Psoas muscle (tissue), 8 donors: Measurements from ENCODE around the gene KCNF1. TPM values are rescaled to one million over a fixed set of nuclear protein-coding genes. Genes with fewer than 3 reads are reported as not detected.

Experiments
- ATAC-seq, 4 donors: fragments of 200-7000 bp; cut with Tn5 transposase; one replicate each; pipeline ENCODE4 v1.9.1; 2020; ENCODE audit warnings: moderate library complexity in 3 of 4, mild to moderate bottlenecking in 2 of 4
- DNase-seq, 2 donors: peaks; one replicate each; pipeline ENCODE4 v3.0.0-alpha.2; 2020
- H3K27ac ChIP-seq: fragments of 200-600 bp; one replicate; pipeline ENCODE4 v1.8.0; 2022
- H3K27me3 ChIP-seq, 3 donors: fragments of 200-600 bp in 1 of 3; one replicate each; pipeline versions ENCODE4 v1.6.1 to v1.8.0; 2013 to 2022; ENCODE audit warnings: low read length in 2 of 3, mild to moderate bottlenecking in 2 of 3, moderate library complexity in 1 of 3; ENCODE audit not compliant: insufficient read depth in 3 of 3
- H3K36me3 ChIP-seq, 2 donors: fragments of 200-600 bp in 1 of 2; one replicate each; pipeline versions ENCODE4 v1.6.1 to v1.8.0; 2013 to 2022; ENCODE audit warnings: low read depth in 1 of 2, mild to moderate bottlenecking in 1 of 2, moderate library complexity in 1 of 2; ENCODE audit not compliant: insufficient read depth in 1 of 2
- H3K4me1 ChIP-seq: fragments of 200-600 bp; one replicate; pipeline ENCODE4 v1.8.0; 2022
- H3K4me3 ChIP-seq: fragments of 200-600 bp; one replicate; pipeline ENCODE4 v1.8.0; 2022; ENCODE audit warnings: mild to moderate bottlenecking
- H3K9me3 ChIP-seq: fragments of 200-600 bp; one replicate; pipeline ENCODE4 v1.8.0; 2022
- CTCF ChIP-seq: fragments of 200-600 bp; IDR thresholded peaks from one replicate; pipeline ENCODE4 v1.8.0; 2022; ENCODE audit warnings: antibody characterized with exemption
- WGBS, 3 donors: extraction: QIAGEN DNeasy Blood & Tissue Kit; methylation state at CpG; one replicate each; pipeline versions ENCODE4 v1.1.6 to v1.1.7; 2013; 5-methylcytosine and 5-hydroxymethylcytosine counted together
- intact Hi-C, 2 donors: fragments of 100-400 bp; cut with DNase I; formaldehyde crosslinking; loops; one replicate each; pipeline versions ENCODE4 v1.11.0 to v1.14.2; 2022
- polyA plus RNA-seq, 3 donors: library from polyadenylated mRNA; stranded (reverse); fragments of 200-250 nt; gene quantifications; one replicate each; pipeline ENCODE4 v1.2.3, GENCODE V29; 2013
- total RNA-seq, 4 donors: library from RNA; stranded (reverse); fragmentation: NEBNext Ultra II Directional in 2 of 4; extraction: Animal tissue kit (Norgen Biotek cat#: 25700) in 2 of 4; gene quantifications; one replicate each; pipeline versions ENCODE4 v1.2.1 to v1.2.4, GENCODE V29; 2021 to 2023
- donor health status: healthy with polysubstance abuse.
- donor health status: DM: no; HTN: no; CAD: no; lungs with moderate emphysema.
- donor health status: Bipolar disorder and iron deficiency.
- donor health status: healthy.
- donor health status: DM: yes; HTN: yes; CAD: no.
- donor health status: DM: no; HTN: no; CAD: no.
- donor health status: DM: no; HTN: no; CAD: no.
- donor health status: DM: yes; HTN: yes; CAD: no.

KCNF1 gene
- total and polyA plus RNA-seq, 7 donors = 0.06 to 0.07 TPM; not detected in 5

- no peak overlapping the region for H3K27ac ChIP-seq
- peaks cover 0 to 3% (median 0%) of the 10 kb centered on the region in 3 donors for H3K27me3 ChIP-seq
- no peaks in the 10 kb centered on the region for H3K36me3 ChIP-seq
- DNase-seq (no peak), ATAC-seq (no peak)
- WGBS, 3 donors = 66 to 80% (median 69%) methylated on average over 7 of the region's 7 CpGs
- no peak for TF ChIP-seq CTCF
- no peaks in the 10 kb centered on the region for H3K4me1 ChIP-seq
- intact Hi-C loops = no loop called here
- H3K9me3 ChIP-seq = no peaks in the 10 kb centered on the region
- H3K4me3 ChIP-seq = no peak overlapping the region
Measured at GRCh38 chr2:10923008-10923375, 11.3 kb downstream of the KCNF1 start.

- peaks cover 0 to 3% (median 0%) of the 10 kb centered on the region in 3 donors for H3K27me3 ChIP-seq
- no peak for DNase-seq
- no peaks in the 10 kb centered on the region for H3K4me1 ChIP-seq
- no peak for TF ChIP-seq CTCF
- H3K4me3 ChIP-seq = no peak overlapping the region
- intact Hi-C loops = no loop called here
- ATAC-seq = no peak
- no peaks in the 10 kb centered on the region for H3K9me3 ChIP-seq
- H3K36me3 ChIP-seq = no peaks in the 10 kb centered on the region
- 89 to 94% (median 91%) methylated on average over 6 of the region's 6 CpGs for WGBS, 3 donors
- no peak overlapping the region for H3K27ac ChIP-seq
Measured at GRCh38 chr2:10923965-10924364, 12.2 kb downstream of the KCNF1 start.

- peaks cover 0 to 3% (median 0%) of the 10 kb centered on the region in 3 donors for H3K27me3 ChIP-seq
- intact Hi-C loops = no loop called here
- no peak overlapping the region for H3K27ac ChIP-seq
- ATAC-seq = no peak
- 95 to 96% (median 96%) methylated on average over 5 of the region's 5 CpGs for WGBS, 3 donors
- DNase-seq = no peak
- H3K4me1 ChIP-seq = no peaks in the 10 kb centered on the region
- H3K36me3 ChIP-seq = no peaks in the 10 kb centered on the region
- TF ChIP-seq CTCF = no peak
- H3K4me3 ChIP-seq = no peak overlapping the region
- H3K9me3 ChIP-seq = no peaks in the 10 kb centered on the region
Measured at GRCh38 chr2:10924441-10924840, 12.7 kb downstream of the KCNF1 start.

- 79 to 85% (median 81%) methylated on average over 5 of the region's 5 CpGs for WGBS, 3 donors
- no peaks in the 10 kb centered on the region for H3K4me1 ChIP-seq
- intact Hi-C loops = no loop called here
- TF ChIP-seq CTCF = no peak
- H3K9me3 ChIP-seq = no peaks in the 10 kb centered on the region
- H3K27me3 ChIP-seq = peaks cover 0 to 3% (median 0%) of the 10 kb centered on the region in 3 donors
- no peak for ATAC-seq
- H3K36me3 ChIP-seq = no peaks in the 10 kb centered on the region
- H3K27ac ChIP-seq = no peak overlapping the region
- H3K4me3 ChIP-seq = no peak overlapping the region
- no peak for DNase-seq
Measured at GRCh38 chr2:10924859-10925258, 13.1 kb downstream of the KCNF1 start.

GRCh38 chr2:10926191-10926820, 14.6 kb downstream of the KCNF1 start:
- Histone ChIP-seq H3K9me3 (no peaks in the 10 kb centered on the region), H3K4me3 (no peak overlapping the region), H3K4me1 (no peaks in the 10 kb centered on the region), H3K36me3 (no peaks in the 10 kb centered on the region), H3K27ac (no peak overlapping the region), H3K27me3 (peaks cover 0 to 3% (median 0%) of the 10 kb centered on the region in 3 donors)
- no peak for DNase-seq
- intact Hi-C loops = no loop called here
- ATAC-seq = no peak
- 70 to 77% (median 74%) methylated on average over 15 of the region's 15 CpGs for WGBS, 3 donors
- no peak for TF ChIP-seq CTCF
